Measurements from ENCODE around the gene C11orf65.

- TF ChIP-seq EGR1 (IDR thresholded peaks at IDR 0.05; ENCODE audit: low read depth in 2 of 2) (no peak), CTCF (IDR thresholded peaks at IDR 0.05; ENCODE audit: low read depth, low read length, missing input control) (no peak), GABPA (IDR thresholded peaks at IDR 0.05 in 1 of 2, conservative IDR thresholded peaks at IDR 0.05 in 1 of 2) (no peak), REST (IDR thresholded peaks at IDR 0.05) (no peak), RAD21 (IDR thresholded peaks at IDR 0.05) (no peak), ATF3 (IDR thresholded peaks at IDR 0.05) (no peak)
Measured at GRCh38 chr11:108402241-108402640, 65.1 kb downstream of the C11orf65 start.
